HEK293 (cell line): ENCODE measurements around the gene ZG16.

Experiments
- CTCF ChIA-PET: fragments of 350-600 bp; formaldehyde crosslinking; extraction: SDS; loops from one replicate; lab custom pipeline; 2021; ENCODE audit warnings: antibody characterized with exemption; lab: Yijun Ruan, JAX
- POLR2A ChIA-PET: fragments of 300-600 bp; formaldehyde crosslinking; extraction: SDS; loops from one replicate; lab custom pipeline; 2020; ENCODE audit warnings: antibody characterized with exemption, inconsistent platforms; lab: Yijun Ruan, JAX
- H3K27ac ChIP-seq: fragments of 200-500 bp; sonication (Bioruptor generic); 2 replicates; pipeline ENCODE4 v1.5.1; 2014; ENCODE audit warnings: low read depth, low read length, control low read depth, inconsistent platforms; ENCODE audit errors: extremely low read depth
- H3K36me3 ChIP-seq, 2 experiments: fragments of 200-500 bp in 1 of 2; sonication (Bioruptor generic) in 1 of 2; 1 replicate in 1 of 2; 2 replicates in 1 of 2; pipeline ENCODE4 v1.5.1; 2014 to 2017; ENCODE audit warnings: inconsistent platforms in 2 of 2, low read length in 2 of 2; ENCODE audit not compliant: control insufficient read depth in 2 of 2, insufficient read depth in 1 of 2
- H3K4me1 ChIP-seq: fragments of 200-500 bp; sonication (Bioruptor generic); 2 replicates; pipeline ENCODE4 v1.5.1; 2014; ENCODE audit warnings: mild to moderate bottlenecking, low read length, inconsistent platforms; ENCODE audit not compliant: control insufficient read depth, insufficient read depth
- H3K4me3 ChIP-seq: 2 replicates; pipeline ENCODE4 v1.5.1; 2011; ENCODE audit warnings: low read depth, mild to moderate bottlenecking, control low read depth, low read length, moderate library complexity
- H3K9me3 ChIP-seq: fragments of 200-500 bp; sonication (Bioruptor generic); 2 replicates; pipeline ENCODE4 v1.5.1; 2014; ENCODE audit warnings: low read depth, low read length, inconsistent platforms; ENCODE audit not compliant: control insufficient read depth, insufficient read depth
- GLI4 ChIP-seq: fragments of 450-650 bp; formaldehyde crosslinking; IDR thresholded peaks from 2 replicates; pipeline ENCODE4 v1.5.1; 2016; ENCODE audit warnings: missing biosample characterization, missing genetic modification characterization
- KLF10 ChIP-seq: fragments of 450-650 bp; IDR thresholded peaks from 2 replicates; pipeline ENCODE4 v1.5.1; 2018; ENCODE audit warnings: missing biosample characterization, mild to moderate bottlenecking, missing genetic modification characterization
- MEIS1 ChIP-seq: sonication (generic); formaldehyde crosslinking; IDR thresholded peaks from 2 replicates; pipeline ENCODE4 v1.8.1; 2022; ENCODE audit warnings: missing genetic modification reagents, mild to moderate bottlenecking, borderline replicate concordance
- OVOL3 ChIP-seq: fragments of 450-650 bp; formaldehyde crosslinking; IDR thresholded peaks from 2 replicates; pipeline ENCODE4 v1.5.1; 2016; ENCODE audit warnings: missing biosample characterization, missing genetic modification characterization
- SALL2 ChIP-seq: fragments of 450-650 bp; formaldehyde crosslinking; IDR thresholded peaks from 2 replicates; pipeline ENCODE4 v1.5.0; 2017; ENCODE audit warnings: missing biosample characterization, mild to moderate bottlenecking, missing genetic modification characterization, borderline replicate concordance
- ZBTB11 ChIP-seq: fragments of 450-650 bp; formaldehyde crosslinking; conservative IDR thresholded peaks from 2 replicates; pipeline ENCODE4 v1.5.1; 2016; ENCODE audit warnings: low read depth, missing biosample characterization, missing genetic modification characterization
- ZNF112 ChIP-seq: fragments of 450-650 bp; formaldehyde crosslinking; IDR thresholded peaks from 2 replicates; pipeline ENCODE4 v1.5.0; 2017; ENCODE audit warnings: missing biosample characterization, missing genetic modification characterization
- ZNF146 ChIP-seq: fragments of 450-650 bp; formaldehyde crosslinking; IDR thresholded peaks from 2 replicates; pipeline ENCODE4 v1.5.1; 2016; ENCODE audit warnings: missing biosample characterization, missing genetic modification characterization
- ZNF2 ChIP-seq: fragments of 450-650 bp; formaldehyde crosslinking; IDR thresholded peaks from 2 replicates; pipeline ENCODE4 v1.5.1; 2016; ENCODE audit warnings: missing biosample characterization, missing genetic modification characterization
- ZNF239 ChIP-seq: fragments of 450-650 bp; formaldehyde crosslinking; IDR thresholded peaks from 2 replicates; pipeline ENCODE4 v1.5.1; 2016; ENCODE audit warnings: missing biosample characterization, missing genetic modification characterization
- ZNF426 ChIP-seq: fragments of 450-650 bp; formaldehyde crosslinking; IDR thresholded peaks from 2 replicates; pipeline ENCODE4 v1.5.1; 2017; ENCODE audit warnings: missing biosample characterization, missing genetic modification characterization, mild to moderate bottlenecking, inconsistent platforms, moderate library complexity
- ZNF510 ChIP-seq: fragments of 450-650 bp; formaldehyde crosslinking; IDR thresholded peaks from 2 replicates; pipeline ENCODE4 v1.5.1; 2018; ENCODE audit warnings: mild to moderate bottlenecking, missing genetic modification characterization, missing biosample characterization; ENCODE audit not compliant: insufficient replicate concordance
- ZNF518A ChIP-seq: fragments of 450-650 bp; formaldehyde crosslinking; conservative IDR thresholded peaks from 2 replicates; pipeline ENCODE4 v1.5.1; 2016; ENCODE audit warnings: low read depth, missing biosample characterization, missing genetic modification characterization
- ZNF558 ChIP-seq: fragments of 450-650 bp; formaldehyde crosslinking; IDR thresholded peaks from 2 replicates; pipeline ENCODE4 v1.5.1; 2016; ENCODE audit warnings: missing biosample characterization, missing genetic modification characterization
- ZNF560 ChIP-seq: fragments of 450-650 bp; formaldehyde crosslinking; IDR thresholded peaks from 2 replicates; pipeline ENCODE4 v1.5.1; 2017; ENCODE audit warnings: missing biosample characterization, missing genetic modification characterization, borderline replicate concordance
- ZNF777 ChIP-seq: fragments of 450-650 bp; formaldehyde crosslinking; IDR thresholded peaks from 2 replicates; pipeline ENCODE4 v1.5.1; 2017; ENCODE audit warnings: missing biosample characterization, missing genetic modification characterization, borderline replicate concordance
- ZSCAN30 ChIP-seq: fragments of 450-650 bp; IDR thresholded peaks from 2 replicates; pipeline ENCODE4 v1.5.1; 2018; ENCODE audit warnings: missing biosample characterization, mild to moderate bottlenecking, missing genetic modification characterization, moderate library complexity

Gene ZG16

GRCh38 chr16:29814592-29814991 lies 36.5 kb downstream of the ZG16 start:
- CTCF ChIA-PET = interaction anchor here (1.3 kb wide), 1 partner anchor 1171 kb away, joined by 3 read pairs; no protein-coding TSS in a partner anchor
- POLR2A ChIA-PET = no interaction called here

More at GRCh38 chr16:29814592-29814991, 36.5 kb downstream of the ZG16 start:
- H3K36me3 ChIP-seq = peaks cover 21 to 31% of the 10 kb centered on the region in 2 experiments
- peaks cover 17% of the 10 kb centered on the region for H3K4me1 ChIP-seq
- H3K27ac ChIP-seq = no peak overlapping the region
- TF ChIP-seq ZNF558 (tag by site-specific recombination) (no peak), ZNF2 (tag by site-specific recombination) (no peak), ZNF518A (tag by site-specific recombination) (no peak), GLI4 (tag by site-specific recombination) (no peak), ZNF777 (tag by site-specific recombination) (no peak), ZNF560 (tag by site-specific recombination) (no peak), KLF10 (no peak), ZNF112 (tag by site-specific recombination) (no peak), MEIS1 (CRISPR knock-in tag) (no peak), ZNF426 (tag by site-specific recombination) (no peak), ZBTB11 (tag by site-specific recombination) (no peak), ZNF146 (tag by site-specific recombination) (no peak), OVOL3 (tag by site-specific recombination) (no peak), ZSCAN30 (no peak), ZNF510 (tag by site-specific recombination) (no peak), ZNF239 (tag by site-specific recombination) (no peak), SALL2 (tag by site-specific recombination) (no peak)
- no peak overlapping the region for H3K4me3 ChIP-seq
- H3K9me3 ChIP-seq = no peaks in the 10 kb centered on the region
